ENCODE data around the gene PDE8B.
"Not testable (repeated sequence)": the region's sequence is repeated elsewhere in the genome, so short reads cannot be mapped to it uniquely, and the experiment has no call there.

The PDE8B gene

DNA sequence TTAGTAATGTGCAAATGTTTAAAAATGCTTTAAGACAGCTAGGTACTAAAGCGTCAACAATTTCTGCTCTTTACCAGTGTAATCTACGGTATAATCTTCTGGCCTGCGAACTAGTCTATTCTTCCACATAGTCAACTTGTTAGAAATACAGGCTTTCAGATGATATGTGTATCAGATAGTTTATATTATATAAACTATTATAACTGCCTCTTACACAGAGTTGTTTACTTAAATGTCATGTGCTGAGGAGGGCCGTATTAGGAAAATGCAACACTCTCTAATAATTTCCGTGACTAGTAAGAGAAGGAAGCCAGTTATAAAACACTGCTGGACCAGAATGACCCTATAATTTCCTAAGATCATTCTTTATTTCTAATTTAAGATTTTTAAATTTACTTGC is 218.0 kb downstream of the PDE8B start:
- Mint-ChIP-seq H3K9me3 (no peaks in the 10 kb centered on the region), H3K36me3 (ENCODE audit: low read depth) (peaks cover 50% of the 10 kb centered on the region), H3K4me3 (no peak overlapping the region), H3K4me1 (ENCODE audit: low read depth) (peaks cover 10% of the 10 kb centered on the region), H3K27ac (no peak overlapping the region), H3K27me3 (no peaks in the 10 kb centered on the region)
- DNase-seq = no peak

DNA sequence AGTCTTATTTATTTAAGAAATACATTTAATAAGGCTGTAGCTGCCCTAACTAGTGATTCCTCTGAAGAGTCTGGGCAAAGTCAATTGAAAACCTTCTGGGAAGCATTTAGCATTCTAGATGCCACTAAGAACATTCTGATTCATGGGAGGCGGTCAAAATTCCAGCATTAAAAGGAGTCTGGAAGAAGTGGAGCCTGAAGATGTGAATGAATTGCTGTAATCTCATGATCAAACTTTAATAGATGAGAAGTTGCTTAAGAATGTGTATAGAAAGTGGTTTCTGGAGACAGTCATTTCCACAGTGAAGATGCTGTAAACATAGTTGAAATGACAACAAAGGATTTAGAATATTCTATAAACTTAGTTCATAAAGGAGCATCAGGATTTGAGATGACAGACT is 220.2 kb downstream of the PDE8B start:
- Mint-ChIP-seq H3K9me3 (no peaks in the 10 kb centered on the region), H3K27ac (no peak overlapping the region), H3K4me3 (no peak overlapping the region), H3K4me1 (ENCODE audit: low read depth) (peaks cover 9% of the 10 kb centered on the region), H3K36me3 (ENCODE audit: low read depth) (peaks cover 58% of the 10 kb centered on the region), H3K27me3 (no peaks in the 10 kb centered on the region)
- DNase-seq = no peak

DNA sequence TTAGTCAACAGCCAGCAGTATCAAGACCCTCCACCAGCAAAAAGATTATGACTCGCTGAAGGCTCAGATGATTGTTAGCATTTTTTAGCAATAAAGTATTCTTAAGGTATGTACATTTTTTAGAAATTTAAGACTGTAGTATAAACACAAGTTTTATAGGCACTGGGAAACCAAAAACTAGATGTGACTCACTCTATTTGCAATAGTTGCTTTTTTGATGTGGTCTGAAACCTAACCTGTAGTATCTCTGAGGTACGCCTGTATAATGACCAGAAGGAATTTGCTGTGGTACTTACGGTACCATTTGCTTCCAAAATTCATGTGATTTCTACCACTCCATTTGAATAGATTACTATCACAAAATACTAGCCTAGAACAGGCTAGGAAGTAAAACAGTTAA is 220.8 kb downstream of the PDE8B start:
- no peaks in the 10 kb centered on the region for H3K9me3 Mint-ChIP-seq
- H3K27ac Mint-ChIP-seq = no peak overlapping the region

DNA sequence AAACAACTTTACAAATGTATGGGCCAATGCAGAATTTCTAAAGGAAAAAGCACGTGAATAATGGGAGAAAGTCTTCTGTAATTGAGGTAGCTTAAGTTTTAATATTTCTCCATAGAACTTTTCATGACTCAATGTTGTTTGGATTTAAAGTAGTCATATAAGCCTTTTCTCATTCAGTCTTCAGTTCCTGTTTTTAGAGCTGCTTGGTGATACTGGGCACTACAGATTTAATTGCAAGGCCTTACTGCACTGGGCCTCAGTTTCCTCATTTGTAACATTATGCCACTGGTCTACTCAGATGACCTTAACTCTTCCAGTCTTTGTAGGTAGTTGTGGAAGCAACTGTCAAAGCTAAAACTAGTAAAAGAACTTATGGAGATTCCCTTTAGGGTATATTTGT is 221.2 kb downstream of the PDE8B start:
- Mint-ChIP-seq H3K27me3 (no peaks in the 10 kb centered on the region), H3K36me3 (ENCODE audit: low read depth) (peaks cover 60% of the 10 kb centered on the region), H3K27ac (no peak overlapping the region), H3K4me3 (no peak overlapping the region), H3K4me1 (ENCODE audit: low read depth) (peaks cover 9% of the 10 kb centered on the region), H3K9me3 (no peaks in the 10 kb centered on the region)
- no peak for DNase-seq

More for the DNA sequence above, 220.8 kb downstream of the PDE8B start:
- Mint-ChIP-seq H3K36me3 (ENCODE audit: low read depth) (peaks cover 58% of the 10 kb centered on the region), H3K4me1 (ENCODE audit: low read depth) (peaks cover 9% of the 10 kb centered on the region), H3K27me3 (no peaks in the 10 kb centered on the region), H3K4me3 (no peak overlapping the region)
- no peak for DNase-seq

DNA sequence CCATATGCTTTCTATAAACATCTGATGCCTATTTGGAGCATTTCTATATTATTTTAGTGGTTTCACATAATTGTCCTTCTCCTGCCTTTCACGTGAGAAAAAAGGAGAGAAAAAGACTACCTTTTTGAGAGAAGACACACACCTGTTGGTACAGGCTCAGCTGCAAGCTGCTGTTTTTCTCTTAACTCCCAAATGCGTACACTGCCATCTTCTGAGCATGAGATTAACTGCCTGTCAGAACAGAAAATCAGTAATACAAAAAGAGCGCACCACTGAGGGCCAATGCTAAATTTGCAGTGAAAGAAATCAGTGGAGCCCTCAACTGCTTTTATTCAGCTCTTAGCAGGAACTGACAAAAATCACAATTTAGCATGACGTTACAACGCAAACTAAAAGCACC is 226.7 kb downstream of the PDE8B start:
- Mint-ChIP-seq H3K27ac (no peak overlapping the region), H3K36me3 (ENCODE audit: low read depth) (peaks cover 64% of the 10 kb centered on the region), H3K4me1 (ENCODE audit: low read depth) (no peaks in the 10 kb centered on the region), H3K4me3 (no peak overlapping the region), H3K9me3 (no peaks in the 10 kb centered on the region), H3K27me3 (no peaks in the 10 kb centered on the region)
- no peak for DNase-seq

DNA sequence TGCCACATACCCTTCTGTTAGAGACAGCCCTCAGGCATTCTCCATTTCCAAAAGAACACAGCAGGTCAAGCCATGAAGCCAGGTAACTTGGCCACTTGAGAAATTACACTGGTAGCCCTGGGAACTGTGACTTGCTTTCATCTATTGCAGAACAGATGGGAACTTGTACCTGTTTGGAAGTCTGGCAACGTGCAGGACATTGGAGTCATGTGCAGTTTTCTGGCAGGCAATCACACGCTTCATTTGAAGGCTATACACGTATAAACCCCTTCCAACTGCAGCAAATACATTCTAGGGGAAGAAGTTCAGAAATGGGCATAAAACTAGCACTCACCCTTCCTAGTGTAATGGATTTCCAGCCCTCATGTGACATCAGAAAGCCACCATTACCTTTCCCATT is 227.6 kb downstream of the PDE8B start:
- Mint-ChIP-seq H3K9me3 (no peaks in the 10 kb centered on the region), H3K27ac (no peak overlapping the region), H3K36me3 (ENCODE audit: low read depth) (peaks cover 55% of the 10 kb centered on the region), H3K4me3 (no peak overlapping the region), H3K27me3 (no peaks in the 10 kb centered on the region), H3K4me1 (ENCODE audit: low read depth) (no peaks in the 10 kb centered on the region)
- no peak for DNase-seq

DNA sequence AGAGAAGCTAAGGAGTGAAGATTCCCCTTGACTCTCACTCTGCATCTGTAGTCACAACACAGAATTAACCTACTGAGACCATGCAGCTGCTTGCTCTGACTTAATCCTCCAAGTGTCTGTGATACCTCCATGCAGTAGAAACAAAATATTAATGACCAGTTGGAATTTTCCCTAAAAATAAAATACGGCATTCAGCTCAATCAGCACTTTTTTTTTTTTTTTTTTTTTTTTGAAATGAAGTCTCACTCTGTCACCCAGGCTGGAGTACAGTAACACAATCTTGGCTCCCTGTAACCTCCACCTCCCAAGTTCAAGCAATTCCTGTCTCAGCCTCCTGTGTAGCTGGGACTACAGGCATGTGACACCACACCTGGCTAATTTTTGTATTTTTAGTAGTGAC is 233.2 kb downstream of the PDE8B start:
- no peaks in the 10 kb centered on the region for H3K27me3 Mint-ChIP-seq
- no peak overlapping the region for H3K27ac Mint-ChIP-seq
- H3K36me3 Mint-ChIP-seq (ENCODE audit: low read depth) = peaks cover 62% of the 10 kb centered on the region
- DNase-seq = no peak
- H3K9me3 Mint-ChIP-seq = no peaks in the 10 kb centered on the region
- no peak overlapping the region for H3K4me3 Mint-ChIP-seq
- no peaks in the 10 kb centered on the region for H3K4me1 Mint-ChIP-seq (ENCODE audit: low read depth)

DNA sequence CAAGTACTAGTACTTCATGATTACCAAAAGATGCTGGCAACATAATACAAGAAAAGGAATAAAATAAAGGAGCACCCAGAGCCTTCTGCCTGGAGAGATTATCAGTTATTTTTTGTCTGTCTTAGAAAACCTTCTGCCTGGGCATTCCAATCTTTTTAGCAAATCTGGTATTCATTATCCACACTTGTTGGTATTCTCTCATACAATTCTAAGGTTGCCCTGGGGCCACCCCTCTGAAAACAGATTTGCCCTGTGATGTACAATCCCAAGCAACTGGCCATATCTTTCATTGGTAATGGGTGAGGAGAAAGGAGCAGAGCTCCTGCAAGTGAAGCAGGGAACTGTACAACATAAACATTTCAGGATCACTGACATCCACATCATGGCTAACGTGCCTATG is 233.9 kb downstream of the PDE8B start:
- no peak overlapping the region for H3K4me3 Mint-ChIP-seq
- no peaks in the 10 kb centered on the region for H3K27me3 Mint-ChIP-seq
- no peak for DNase-seq
- no peaks in the 10 kb centered on the region for H3K4me1 Mint-ChIP-seq (ENCODE audit: low read depth)
- H3K27ac Mint-ChIP-seq = no peak overlapping the region
- no peaks in the 10 kb centered on the region for H3K9me3 Mint-ChIP-seq
- H3K36me3 Mint-ChIP-seq (ENCODE audit: low read depth) = peaks cover 67% of the 10 kb centered on the region

DNA sequence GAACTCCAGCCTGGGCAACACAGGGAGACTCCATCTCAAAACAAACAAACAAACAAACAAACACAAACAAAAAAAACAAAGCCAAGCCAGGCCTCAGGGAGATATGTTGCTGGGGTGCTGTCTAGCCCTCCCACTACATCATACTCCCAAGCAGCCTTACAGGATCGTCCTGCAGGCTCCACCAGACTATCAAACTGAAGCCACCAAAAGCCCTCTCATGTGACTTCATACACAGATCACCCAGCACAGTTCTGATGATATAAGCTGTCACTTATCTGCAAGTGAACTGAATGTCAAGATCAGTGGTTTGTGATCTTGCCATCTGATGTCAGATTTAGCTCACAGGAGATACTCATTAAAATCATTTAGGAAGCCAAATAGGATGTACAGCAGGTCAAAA is 238.4 kb downstream of the PDE8B start:
- no peaks in the 10 kb centered on the region for H3K4me1 Mint-ChIP-seq (ENCODE audit: low read depth)
- no peaks in the 10 kb centered on the region for H3K9me3 Mint-ChIP-seq
- peaks cover 69% of the 10 kb centered on the region for H3K36me3 Mint-ChIP-seq (ENCODE audit: low read depth)
- H3K27ac Mint-ChIP-seq = no peak overlapping the region
- H3K27me3 Mint-ChIP-seq = no peaks in the 10 kb centered on the region
- DNase-seq = no peak
- no peak overlapping the region for H3K4me3 Mint-ChIP-seq

DNA sequence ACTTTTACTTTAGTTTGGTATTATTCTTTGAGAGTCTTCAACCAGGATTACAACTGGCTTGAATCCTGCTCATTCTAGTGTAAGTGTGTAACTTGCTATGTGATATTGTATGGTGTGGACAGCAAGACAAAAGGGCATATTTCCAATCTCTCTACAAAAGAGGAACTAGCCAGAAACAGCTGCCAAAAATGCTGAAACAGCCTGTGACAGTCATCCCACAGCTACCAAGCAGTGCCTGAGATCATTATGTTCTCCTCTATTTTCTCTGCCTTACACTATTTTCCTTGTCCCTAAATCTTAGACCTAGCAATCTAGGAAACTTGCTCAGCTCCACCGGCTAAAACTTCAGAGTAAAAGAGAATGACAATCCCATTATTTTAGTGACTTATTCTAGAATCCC is 238.8 kb downstream of the PDE8B start:
- no peaks in the 10 kb centered on the region for H3K27me3 Mint-ChIP-seq
- no peak for DNase-seq
- H3K36me3 Mint-ChIP-seq (ENCODE audit: low read depth) = peaks cover 65% of the 10 kb centered on the region
- no peaks in the 10 kb centered on the region for H3K4me1 Mint-ChIP-seq (ENCODE audit: low read depth)
- no peak overlapping the region for H3K27ac Mint-ChIP-seq
- no peak overlapping the region for H3K4me3 Mint-ChIP-seq
- no peaks in the 10 kb centered on the region for H3K9me3 Mint-ChIP-seq

DNA sequence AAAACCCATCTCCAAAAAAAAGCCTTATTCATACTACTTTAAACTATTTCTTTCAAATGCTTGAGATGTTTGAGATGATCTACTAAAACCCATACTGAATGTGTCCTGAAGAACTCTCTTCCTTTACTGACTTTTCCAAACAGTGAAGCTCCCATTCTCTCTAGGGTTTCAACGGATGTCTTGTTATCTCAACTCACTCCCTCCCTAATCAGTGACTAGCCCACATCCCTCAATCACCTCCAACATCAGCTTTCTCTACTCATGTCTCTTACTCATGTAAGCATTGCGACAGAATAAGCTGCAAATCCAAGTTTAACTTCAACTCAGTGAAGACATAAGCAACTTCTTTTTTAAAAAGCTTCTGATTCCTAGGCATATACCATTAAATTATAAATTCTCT is 239.5 kb downstream of the PDE8B start:
- DNase-seq = no peak
- Mint-ChIP-seq H3K36me3 (ENCODE audit: low read depth) (peaks cover 63% of the 10 kb centered on the region), H3K9me3 (no peaks in the 10 kb centered on the region), H3K4me1 (ENCODE audit: low read depth) (peaks cover 1% of the 10 kb centered on the region), H3K27me3 (no peaks in the 10 kb centered on the region), H3K27ac (no peak overlapping the region), H3K4me3 (no peak overlapping the region)

DNA sequence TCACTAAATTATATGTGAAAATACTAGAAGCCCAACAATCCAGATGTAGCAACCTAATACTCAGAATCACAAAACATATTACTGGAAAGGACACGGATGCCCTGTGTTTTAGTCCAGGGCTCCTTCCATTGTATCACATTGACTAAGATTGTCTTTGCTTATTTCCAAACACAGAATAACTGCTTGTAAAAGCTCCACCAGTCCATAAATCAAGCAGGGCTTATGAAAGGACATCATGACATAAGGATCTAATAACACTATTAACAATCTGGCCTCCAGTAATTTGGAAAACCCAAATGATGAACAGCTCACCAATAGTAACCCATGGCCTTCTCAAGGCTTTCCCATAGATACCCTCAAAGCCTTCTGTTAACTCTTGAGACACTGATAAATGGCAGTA is 241.9 kb downstream of the PDE8B start:
- Mint-ChIP-seq H3K27me3 (no peaks in the 10 kb centered on the region), H3K27ac (no peak overlapping the region), H3K36me3 (ENCODE audit: low read depth) (peaks cover 49% of the 10 kb centered on the region), H3K4me3 (no peak overlapping the region), H3K9me3 (no peaks in the 10 kb centered on the region), H3K4me1 (ENCODE audit: low read depth) (peaks cover 1% of the 10 kb centered on the region)
- no peak for DNase-seq

DNA sequence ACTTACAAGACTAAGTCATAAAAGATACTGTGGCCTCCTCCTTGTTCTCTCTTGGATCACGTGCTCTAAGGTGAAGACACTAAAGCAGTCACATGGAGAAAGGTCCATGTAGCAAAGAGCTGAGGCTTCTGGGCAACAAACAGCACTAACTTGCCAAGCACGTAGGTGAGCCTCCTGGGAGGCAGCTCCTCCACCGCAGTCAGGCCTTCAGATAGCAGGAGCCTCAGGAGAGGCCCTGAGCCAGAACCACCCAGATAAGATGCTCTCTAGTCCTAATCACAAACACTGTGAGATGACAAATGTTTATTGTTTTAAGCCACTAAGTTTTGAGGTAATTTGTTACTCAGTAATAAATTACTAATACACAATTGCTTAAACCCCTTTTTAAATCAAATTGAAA is 243.6 kb downstream of the PDE8B start:
- Mint-ChIP-seq H3K4me1 (ENCODE audit: low read depth) (peaks cover 1% of the 10 kb centered on the region), H3K9me3 (no peaks in the 10 kb centered on the region), H3K27ac (no peak overlapping the region), H3K27me3 (no peaks in the 10 kb centered on the region), H3K4me3 (no peak overlapping the region), H3K36me3 (ENCODE audit: low read depth) (peaks cover 36% of the 10 kb centered on the region)
- DNase-seq = no peak

DNA sequence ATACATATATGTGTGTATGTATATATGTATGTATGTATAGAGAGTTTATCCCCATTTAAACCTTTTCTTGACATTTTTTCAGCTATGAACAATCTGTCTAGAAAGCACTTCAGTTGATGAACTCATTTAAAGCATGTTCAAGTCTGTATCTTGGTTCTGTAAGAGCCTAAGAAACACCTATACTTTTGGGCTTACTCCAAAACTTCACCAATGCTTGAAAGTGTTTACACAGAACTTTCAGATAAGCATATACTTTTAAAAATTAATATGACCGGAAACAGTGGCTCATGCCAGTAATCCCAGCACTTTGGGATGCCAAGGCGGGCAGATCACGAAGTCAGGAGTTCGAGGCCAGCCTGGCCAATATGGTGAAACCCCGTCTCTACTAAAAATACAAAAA is 250.8 kb downstream of the PDE8B start:
- no peaks in the 10 kb centered on the region for H3K9me3 Mint-ChIP-seq

DNA sequence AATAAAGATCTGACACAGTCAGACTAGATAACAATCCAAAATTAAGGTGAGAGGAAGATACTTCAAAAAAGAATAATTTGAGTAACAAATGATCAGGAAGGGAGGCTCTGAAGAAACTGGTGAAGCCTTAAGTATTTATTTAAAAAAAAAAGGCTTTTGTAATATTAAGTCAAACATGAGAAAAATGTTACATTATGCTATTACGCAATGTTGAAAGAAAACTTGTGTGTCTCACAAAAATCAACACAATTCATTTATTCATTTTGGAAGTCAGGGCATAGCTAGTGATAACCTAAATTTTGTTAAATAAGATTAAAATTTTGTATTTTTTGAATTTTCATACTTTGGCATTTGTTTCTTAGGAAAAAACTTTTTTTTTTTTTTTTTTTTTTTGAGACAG is 253.4 kb downstream of the PDE8B start:
- Mint-ChIP-seq H3K27me3 (no peaks in the 10 kb centered on the region), H3K4me1 (ENCODE audit: low read depth) (no peaks in the 10 kb centered on the region), H3K9me3 (no peaks in the 10 kb centered on the region), H3K4me3 (no peak overlapping the region), H3K36me3 (ENCODE audit: low read depth) (peaks cover 24% of the 10 kb centered on the region), H3K27ac (no peak overlapping the region)
- DNase-seq = no peak

More for the DNA sequence above, 250.8 kb downstream of the PDE8B start:
- H3K27me3 Mint-ChIP-seq = no peaks in the 10 kb centered on the region
- no peak overlapping the region for H3K27ac Mint-ChIP-seq
- H3K4me3 Mint-ChIP-seq = no peak overlapping the region
- H3K4me1 Mint-ChIP-seq (ENCODE audit: low read depth) = no peaks in the 10 kb centered on the region
- peaks cover 16% of the 10 kb centered on the region for H3K36me3 Mint-ChIP-seq (ENCODE audit: low read depth)
- no peak for DNase-seq

DNA sequence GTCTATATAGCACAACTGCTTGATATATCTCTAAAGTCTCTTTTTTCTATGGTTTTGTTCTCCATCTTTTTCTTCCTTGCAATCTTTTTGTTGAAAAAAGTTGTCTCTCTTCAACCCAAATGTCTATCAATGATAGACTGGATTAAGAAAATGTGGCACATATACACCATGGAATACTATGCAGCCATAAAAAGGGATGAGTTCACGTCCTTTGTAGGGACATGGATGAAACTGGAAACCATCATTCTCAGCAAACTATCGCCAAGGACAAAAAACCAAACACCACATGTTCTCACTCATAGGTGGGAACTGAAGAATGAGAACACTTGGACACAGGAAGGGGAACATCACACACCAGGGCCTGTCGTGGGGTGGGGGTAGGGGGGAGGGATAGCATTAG is 258.4 kb downstream of the PDE8B start:
- not testable (repeated sequence) for H3K9me3 Mint-ChIP-seq; H3K27ac Mint-ChIP-seq; H3K4me1 Mint-ChIP-seq (ENCODE audit: low read depth); H3K4me3 Mint-ChIP-seq; DNase-seq; H3K27me3 Mint-ChIP-seq
- peaks cover 48% of the 10 kb centered on the region for H3K36me3 Mint-ChIP-seq (ENCODE audit: low read depth)

All from activated T-cell treated with anti-CD3 and anti-CD28 coated beads, Interleukin-2, amount 50 U/mL, for 24 hours (primary cell).